ENCODE measurements around the gene FTHL17.
A peak's percentile ranks its signal among the peaks of the same experiment; 100 is the strongest.

Gene FTHL17

DNA sequence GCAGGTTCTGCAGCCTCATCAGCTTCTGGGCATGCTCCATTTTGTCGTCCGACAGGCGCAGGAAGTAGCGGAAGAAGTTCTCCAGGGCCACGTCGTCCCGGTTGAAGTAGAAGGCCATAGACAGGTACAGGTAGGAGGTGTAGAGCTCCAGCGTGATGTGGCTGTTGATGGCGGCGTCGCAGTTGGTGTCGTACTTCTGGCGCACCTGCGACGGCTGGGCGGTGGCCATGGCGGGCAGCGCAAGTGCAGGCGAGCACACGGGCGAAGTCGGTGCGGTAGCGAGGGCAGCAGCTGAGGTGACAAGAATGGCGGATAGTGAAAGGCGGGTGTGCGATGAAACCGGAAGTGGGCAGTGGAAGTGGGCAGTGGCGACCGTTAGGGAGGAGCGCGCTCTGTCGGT, at the start of gene FTHL17:
TSS of gene FTHL17 (minus strand) at position 317 of the 400 bp plus-strand sequence. CDS start at position 229, 88 bp downstream.
- DNase-seq: no peak

DNA sequence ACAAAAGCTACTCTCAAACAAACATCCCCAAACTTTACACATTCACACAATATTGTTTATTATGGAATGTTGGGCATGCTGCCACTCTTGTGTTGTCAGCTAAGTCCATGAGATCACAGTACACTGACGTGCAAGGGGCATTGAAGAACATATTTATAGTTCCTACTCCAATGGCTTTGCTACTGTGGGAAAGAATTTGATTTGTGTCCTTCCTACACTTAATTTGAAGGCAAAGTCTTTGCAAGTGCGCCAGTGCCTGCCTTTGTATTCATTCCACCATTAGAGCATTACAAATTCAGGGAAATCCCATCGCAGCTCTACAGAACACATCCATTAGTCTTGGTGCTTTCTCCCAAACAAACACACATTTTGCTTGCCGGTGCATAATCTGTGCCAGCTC, 45.4 kb upstream of the FTHL17 start:
- DNase-seq: no peak

DNA sequence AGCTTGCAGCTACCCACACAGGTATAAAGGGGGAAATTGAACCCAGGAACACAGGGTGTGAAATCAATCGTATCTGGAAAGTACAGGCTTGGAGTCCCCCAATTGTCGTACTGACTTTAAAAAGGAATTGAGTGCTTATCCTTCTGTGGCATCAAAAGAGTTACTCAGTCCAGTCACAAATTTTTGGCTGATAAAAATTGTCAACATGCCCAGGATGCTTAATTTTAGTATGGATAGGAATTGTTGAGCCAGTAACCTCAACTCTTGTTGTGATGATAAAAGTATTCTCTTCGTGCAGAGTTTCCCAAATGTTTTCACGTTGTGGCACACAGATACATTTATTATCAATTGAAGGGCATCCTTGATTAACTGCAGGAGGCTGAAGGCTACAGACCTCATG, 43.6 kb upstream of the FTHL17 start:
- DNase-seq: no peak

DNA sequence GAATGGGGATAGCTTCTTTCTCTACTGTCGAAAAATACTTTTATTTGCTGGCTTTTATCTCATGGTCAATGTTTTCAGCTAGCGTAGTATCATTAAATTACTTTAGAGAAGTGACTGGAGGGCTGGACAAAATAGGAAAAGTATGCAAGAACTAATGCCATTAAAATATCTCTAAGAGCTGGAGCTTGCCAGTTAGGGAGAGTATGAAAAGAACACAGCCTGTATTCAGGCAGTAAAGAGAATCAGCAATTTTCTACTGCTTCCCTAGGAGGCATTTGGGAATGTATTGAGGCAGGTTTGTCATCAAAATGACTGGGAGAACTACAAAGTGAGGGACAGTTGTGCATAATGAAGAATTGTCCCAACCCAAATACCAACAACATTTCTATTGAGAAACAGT, 43.0 kb upstream of the FTHL17 start:
- no peak for DNase-seq

DNA sequence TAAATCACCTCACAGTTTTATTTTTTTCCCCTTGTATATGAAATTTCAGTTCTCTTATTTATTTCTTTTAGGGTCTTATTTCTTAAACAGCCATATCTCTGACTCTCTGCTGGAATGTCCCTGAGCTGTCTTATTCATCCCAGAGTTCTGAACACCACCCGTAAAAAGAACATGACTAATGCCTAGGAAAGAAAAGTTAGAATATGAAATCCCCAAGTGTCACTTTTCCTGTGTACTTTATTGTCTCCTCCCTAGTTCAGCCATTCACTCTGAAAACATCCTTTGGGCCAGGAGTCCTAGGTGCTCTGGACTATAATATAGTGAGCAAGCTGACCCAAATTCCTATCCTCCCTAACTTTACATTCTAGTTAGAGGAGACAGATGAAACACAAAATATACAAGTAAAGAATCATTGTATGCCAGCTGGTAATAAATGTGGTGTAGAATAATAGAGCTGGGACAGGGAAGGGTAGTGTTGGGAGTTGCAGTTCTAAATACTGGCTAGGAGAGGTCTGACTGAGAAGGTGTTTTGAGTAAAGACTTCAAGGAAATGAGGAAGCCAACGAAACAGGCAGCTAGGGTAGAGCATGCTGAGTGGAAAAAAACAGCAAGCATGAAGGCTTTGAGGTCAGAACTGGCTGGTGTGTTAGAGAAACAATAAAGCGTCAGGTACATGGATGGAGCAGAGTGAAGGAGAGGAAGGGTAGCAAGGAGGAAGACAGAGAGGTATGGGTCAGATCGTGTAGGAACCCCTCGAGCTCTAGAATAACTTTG, 40.6 kb upstream of the FTHL17 start:
- DNase-seq: no peak

DNA sequence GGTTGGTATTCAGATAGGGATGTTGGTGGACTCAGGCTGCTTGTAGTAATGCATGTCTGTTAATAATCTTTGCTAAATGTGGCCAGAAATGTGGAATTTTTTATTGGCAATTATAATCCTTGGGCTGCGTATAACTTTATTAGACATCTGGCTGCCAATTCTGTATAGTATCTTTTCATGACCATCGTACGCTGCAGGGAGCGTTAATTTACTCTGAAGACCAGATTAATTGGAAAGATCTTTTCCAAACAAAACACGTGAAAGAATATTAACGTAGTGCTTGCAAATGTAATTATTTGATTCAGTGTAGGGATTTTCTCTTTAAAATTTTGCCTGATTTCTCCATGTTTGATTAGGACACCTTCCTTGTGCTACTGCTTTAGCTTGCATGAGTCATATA, 38.8 kb upstream of the FTHL17 start:
- no peak for DNase-seq

DNA sequence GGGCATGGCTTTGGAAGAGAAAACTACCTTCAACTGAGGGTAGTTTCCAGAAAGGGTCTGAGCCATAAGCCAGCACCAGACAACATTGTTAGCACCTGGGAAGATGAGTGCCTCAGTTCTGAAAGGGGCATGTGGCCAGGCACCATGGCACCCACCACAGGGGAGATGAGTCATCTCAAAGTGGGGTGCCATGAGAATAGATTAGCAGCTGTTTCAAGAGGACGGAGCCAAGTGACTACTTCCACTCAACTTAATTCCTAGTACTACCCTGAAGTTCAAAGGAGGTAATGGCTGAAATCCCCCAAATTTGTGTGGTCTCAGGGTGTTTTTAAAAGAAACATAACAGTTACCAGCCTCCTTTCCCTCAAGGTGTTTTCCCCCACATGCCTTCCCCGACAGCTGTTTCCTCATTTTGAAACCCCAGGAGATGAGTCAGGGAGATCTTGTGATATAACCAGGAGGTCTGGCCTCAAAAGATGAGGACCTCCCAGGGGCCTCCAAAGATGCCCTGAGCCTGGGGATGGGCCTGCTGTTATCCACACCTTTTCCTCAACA, 27.8 kb upstream of the FTHL17 start:
- DNase-seq: peak; percentile 55

DNA sequence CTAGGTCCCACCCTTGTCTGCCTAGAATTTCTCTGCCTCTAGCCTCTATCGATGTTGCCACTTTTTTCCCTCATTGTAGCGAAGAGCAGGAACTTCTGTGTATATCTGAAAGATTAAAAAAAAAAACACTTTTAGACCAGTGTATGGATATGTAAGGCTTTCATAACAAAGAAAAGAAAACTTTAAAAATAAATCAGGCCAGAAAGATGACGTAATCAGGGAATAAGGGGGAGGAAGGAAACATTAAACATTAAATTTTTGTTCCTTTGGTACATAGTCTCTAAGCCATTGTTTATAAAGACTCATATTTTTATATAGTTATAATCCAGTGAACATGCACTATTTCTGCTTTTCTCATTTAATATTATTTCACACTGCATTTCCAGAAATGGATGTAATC, 26.2 kb upstream of the FTHL17 start:
- no peak for DNase-seq

DNA sequence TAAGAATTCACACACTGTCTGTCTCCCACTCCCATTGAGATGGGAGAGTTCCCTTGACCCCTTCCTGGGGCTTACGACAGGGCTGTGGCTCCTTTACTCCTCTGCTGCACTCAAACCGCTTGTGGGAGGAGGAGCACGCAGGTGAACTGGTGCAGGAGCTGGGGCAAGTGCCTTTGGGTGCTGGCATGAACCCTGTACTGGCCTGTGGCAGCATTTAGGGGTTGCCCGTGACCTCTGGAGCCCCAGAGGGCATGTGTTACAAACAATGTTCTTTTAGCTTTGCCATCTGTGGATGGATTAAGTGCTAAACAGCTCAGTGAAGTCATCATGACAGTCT, 21.8 kb upstream of the FTHL17 start:
- no peak for DNase-seq

DNA sequence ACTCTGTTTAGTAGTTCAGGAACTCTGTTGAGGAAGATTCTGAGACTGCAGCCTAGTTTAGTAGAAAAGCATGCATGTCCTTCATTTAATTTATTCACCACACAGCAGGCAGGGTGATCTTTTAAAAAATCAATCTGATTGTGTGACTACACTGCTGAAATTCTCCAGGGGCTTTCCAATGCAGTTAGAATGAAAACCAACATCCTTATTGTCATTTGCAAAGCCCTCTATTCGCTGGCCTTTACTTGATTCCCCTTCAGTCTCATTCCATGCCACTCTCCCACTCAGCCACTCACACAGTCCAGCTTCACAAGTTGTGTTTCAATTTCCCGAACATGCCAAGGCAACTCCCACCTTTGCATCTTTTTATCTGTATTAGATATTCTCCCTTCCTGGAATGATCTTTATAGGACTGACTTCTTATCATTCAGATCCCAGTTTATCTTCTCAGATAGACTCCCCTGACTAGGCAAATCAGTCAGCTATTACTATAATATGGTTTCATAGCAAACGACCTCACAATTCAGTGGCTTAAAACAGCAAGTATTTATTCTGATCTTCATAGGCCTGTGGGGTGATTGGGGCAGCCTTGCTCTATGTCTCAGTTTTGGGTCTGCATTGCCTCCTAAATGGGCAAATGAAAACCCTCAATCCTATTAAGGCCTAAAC, 21.3 kb upstream of the FTHL17 start:
- no peak for DNase-seq

DNA sequence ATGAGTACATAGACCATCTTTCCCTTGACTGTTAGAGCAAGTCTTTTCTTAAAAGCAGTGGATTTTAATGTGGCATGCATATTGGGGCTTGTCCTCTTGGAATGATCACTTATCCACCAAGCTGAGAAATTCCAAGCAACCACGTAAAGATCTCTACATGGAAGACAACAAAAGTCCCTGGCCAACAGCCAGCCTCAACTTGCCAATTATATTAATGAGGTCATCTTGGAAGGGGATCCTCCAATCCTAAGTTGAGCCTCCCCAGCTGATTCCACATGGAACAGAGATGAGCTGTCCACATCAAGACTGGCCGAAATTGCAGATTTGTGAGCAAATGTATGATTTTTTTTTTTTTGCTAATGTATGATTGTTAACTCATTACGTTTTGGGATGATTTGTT, 20.6 kb upstream of the FTHL17 start:
- no peak for DNase-seq

DNA sequence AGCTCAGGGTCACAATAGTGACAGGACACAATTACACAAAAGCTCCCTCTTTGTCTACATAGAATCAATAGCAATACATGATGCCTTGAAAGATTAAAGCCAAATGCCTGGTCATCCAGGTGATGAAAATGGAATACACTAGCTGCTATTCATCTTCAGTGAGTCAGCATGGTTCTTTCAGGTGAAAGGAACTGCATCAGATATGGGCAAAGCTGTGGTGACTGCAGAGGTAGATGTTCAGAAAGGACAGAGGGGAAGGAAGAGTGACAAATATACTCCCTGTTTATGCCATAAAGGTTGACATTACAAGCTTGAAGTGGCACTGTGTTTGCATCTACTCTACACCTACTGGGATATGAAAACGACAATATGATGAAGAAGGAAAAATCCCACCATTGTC, 20.0 kb upstream of the FTHL17 start:
- no peak for DNase-seq

DNA sequence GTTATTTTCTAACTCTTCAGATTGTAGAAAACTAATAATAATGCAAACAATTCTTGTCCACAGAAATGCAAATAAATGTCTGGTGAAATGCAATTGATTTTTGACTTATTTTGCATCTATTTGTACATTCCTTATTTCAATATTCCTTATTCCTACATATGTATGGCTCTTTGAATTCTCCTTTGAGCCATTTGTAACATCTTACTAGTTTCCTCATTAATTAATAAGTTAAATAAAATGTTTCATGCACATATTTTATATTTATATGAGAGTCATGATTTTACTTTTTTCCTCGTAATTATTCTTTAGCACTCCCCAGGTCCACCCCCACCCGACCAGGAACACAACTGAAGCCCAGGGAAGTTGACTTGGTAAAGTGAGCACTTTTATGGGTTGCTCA, 2.7 kb upstream of the FTHL17 start:
- no peak for DNase-seq

DNA sequence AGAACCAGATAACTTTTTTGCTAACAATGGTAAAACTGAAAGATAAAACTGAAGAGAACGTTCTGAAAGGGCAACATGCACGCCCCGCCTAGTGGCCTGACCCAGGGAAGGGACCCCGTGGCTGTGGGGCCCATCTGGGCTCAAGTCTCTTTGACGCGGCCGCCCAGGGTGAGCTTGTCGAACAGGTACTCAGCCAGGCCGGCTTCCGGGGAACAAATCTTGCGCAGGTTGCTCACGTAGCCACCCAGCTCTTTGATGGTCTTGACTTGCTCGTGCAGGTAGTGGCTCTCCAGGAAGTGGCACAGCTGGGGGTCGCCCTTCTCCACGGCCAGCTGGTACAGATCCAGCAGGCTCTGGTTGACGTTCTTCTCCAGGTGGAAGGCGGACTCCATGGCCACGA, 579 bp downstream of the FTHL17 start:
- no peak for DNase-seq

DNA sequence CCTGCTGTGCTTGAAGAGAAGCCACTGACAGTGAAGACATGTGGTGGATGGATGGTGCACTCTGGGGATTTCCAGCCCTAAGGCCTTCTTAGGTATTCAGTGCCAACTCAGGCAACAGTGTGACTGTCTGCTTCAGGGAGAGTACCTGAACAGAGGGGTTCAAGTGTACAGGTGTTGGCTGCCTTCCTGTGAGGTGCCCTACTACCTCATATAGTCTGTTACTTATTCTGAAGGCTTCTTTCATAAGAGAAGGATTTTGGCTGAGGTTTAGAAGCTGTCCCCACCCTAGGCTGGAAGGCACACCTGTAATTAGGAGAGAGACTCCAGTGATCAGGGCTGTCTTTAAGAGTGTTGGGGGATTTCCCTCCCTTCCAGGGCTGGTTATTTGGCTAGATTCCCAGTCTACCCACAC, 1.8 kb downstream of the FTHL17 start:
- DNase-seq: no peak

DNA sequence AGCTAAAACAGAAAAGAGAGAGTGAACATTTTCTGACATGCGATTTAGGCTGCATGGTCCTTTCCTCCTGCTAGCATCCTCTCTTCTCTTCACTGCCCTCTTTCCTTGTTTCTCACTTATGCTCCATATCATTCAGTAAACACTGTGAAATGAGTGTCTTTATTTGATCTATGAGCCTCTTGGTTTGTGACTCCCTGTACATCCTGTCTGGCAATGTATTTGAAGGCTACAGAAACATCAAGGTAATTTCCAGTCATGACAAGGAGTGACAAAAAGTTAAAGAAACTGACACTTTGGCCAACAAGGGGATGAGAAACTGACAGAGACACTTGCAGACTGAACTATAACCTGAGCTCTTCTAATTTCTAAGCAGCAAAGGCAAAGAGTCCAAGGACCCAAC, 8.7 kb downstream of the FTHL17 start:
- no peak for DNase-seq

DNA sequence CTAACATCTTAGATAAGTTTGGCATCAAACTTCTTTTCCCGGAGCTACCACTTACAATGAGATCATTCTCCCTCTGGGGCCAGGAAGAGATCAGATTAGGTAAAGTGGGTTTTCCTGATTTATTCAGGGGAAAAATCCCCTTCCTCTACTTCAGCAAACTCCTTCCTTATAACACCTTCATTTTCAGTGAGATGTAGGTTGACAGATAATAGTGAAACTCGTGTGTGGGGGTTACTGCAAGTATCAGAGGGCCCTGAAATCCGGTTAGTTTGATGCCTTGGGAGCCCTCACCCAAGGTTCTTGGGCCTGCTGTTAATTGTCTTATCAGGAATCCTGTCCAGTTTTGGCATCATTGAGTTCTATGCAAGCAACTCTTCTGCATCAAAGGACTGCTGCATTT, 10.8 kb downstream of the FTHL17 start:
- no peak for DNase-seq

DNA sequence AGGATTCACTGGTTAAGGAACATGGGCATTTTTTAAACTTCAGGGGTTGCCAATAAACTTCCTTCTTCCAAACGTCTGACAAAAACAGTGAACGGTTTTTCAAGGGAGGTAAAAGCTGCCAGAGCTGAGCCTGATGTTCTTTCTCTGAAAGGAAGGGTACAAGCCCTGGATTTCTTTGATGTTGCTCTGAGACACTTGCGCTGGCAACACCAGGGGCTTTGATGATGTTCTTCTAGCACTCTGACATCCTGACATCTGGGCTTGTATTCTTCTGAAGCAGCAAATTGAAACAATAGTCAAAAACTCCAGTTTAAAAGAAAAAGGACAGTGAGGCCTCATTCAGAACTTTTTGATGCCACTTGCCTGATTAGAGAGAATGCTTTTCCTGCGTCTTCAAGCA, 11.8 kb downstream of the FTHL17 start:
- no peak for DNase-seq

DNA sequence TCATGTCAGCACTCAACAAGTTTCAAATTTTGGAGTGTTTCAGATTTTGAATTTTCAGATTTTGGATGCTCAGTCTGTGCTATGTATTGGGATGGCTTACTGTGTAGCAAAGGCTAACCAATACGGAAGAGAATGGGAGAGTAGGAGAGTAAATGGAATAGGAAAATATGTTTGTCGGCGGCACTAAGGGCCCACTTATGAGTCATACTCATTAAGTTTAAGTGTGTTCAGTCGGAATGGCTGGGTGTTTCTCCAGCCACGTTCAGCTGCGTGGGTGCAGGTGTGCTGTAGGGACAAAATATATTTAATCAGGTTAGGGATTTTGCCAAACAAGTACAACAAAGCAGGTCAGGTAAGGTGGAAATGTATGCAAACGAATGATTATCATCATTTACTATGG, 13.6 kb downstream of the FTHL17 start:
- DNase-seq: no peak

DNA sequence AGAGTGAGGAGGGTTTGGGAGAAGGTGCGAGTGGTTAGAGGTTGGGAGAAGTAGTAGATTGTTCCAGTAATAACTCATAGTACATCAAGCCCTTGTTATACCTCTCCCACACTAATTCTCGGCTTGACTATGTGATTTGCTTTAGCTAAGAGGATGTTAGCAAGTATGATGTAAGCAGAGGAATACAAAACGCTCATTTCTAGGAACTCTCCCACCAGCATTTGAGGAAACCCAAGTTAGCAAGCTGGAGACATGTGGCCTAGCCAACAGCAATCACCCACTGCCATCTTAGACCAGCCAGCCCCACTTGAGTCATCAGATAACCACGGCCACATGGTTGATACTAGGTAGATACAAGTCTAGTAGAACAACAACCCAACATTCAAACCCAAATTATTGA, 14.2 kb downstream of the FTHL17 start:
- no peak for DNase-seq

DNA sequence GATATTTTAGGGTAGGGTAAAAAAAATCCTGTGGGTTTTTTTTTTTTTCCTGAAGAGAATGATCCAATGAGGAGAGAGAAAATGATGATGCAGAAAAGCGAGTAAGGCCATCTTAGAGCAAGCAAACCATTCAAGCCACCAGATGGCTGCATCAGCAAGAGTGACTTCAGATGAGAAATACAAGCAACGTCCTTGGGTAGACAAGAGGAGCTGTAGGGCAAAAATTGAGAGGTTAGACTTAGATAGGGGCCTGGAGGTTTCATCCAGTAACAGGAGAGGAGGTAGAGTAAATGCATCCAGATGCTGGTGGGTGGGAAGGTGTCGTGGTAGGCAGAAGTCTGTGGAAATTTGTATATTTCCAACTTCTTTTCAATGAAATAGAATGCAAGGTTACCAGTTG, 14.6 kb downstream of the FTHL17 start:
- no peak for DNase-seq

DNA sequence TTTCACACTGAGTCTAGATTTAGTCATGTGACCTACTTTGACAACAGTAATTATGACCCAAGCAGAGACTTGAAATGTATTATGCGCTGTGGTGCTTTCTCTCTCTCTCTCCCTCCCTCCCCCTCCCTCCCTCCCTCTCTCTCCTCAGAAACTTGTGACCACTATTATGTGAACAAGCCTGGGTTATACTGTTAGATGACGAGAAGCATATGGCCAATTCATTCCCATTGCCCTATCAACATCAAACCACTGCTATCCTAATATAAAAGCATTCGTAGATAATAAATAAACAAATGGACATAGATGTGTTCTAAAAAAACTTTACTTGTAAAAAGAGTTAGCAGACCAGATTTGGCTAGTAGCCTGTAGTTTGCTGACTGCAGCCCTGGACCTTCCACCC, 18.2 kb downstream of the FTHL17 start:
- DNase-seq: no peak

DNA sequence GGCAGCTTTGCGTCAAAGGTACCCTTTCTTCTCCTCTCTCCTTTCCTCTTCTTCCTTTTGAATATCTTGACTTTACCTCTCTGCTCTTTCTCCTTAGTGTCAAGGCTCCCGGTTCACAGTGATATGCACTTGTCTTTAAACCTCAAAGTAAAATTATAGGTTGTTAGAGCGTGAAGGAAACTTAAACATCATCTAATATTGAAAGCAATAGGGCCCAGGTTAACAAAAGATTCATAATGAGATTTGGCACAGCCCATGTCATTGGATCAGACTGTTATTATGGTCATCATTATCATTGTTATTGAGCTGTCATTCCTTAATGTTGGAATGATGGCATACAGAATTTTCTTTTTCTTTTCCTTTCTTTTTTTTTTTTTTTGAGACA, 32.5 kb downstream of the FTHL17 start:
- DNase-seq: no peak

DNA sequence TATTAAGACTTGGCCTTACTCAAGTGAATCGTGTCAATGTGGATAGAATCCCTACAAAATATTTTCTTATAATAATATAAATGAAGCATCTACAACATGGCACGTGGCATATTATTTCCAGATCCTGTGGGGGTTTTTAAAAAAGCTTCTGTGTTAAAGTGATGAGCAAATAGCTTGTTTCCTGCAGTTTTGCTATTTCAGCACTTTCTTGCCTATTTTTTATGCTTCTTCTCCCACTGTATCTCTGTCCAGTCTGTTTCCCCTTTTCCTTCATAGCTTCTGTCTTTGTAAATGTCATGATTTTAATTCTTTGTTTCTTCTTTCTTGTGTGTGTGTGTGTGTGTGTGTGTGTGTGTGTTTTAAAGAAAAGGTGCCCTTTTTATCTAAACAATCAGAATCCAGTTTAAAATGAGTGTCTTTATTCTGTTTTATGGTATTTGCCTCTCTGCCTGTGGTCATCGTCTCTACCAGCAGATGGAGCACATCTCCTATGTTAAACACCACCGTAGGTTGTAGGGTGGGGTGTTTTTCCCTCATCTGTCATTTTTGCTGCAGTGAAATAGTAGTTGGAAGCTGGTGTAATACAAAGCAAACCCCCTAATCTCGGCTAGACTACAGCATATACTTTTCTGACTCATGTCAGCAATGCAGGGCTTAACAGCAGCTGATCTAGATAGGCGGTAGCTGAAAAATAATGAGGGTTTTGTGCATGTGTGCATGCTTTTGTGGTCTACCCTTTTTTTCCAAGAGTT, 33.1 kb downstream of the FTHL17 start:
- DNase-seq: peak; percentile 42
